Ishikawa (cell line): ENCODE results near the gene GABRR3.

Experiments used
- EGR1 ChIP-seq: IDR thresholded peaks from 2 replicates; pipeline ENCODE4 v1.6.1; 2012
- EP300 ChIP-seq: IDR thresholded peaks from 2 replicates; pipeline ENCODE4 v1.6.1; 2012; ENCODE audit warnings: borderline replicate concordance
- FOXM1 ChIP-seq: IDR thresholded peaks from 2 replicates; pipeline ENCODE4 v1.6.1; 2012; ENCODE audit warnings: low read depth, borderline replicate concordance
- MAX ChIP-seq: IDR thresholded peaks from 2 replicates; pipeline ENCODE4 v1.6.1; 2012
- REST ChIP-seq: IDR thresholded peaks from 2 replicates; pipeline ENCODE4 v1.6.1; 2012; ENCODE audit warnings: low read depth, mild to moderate bottlenecking
- TAF1 ChIP-seq: IDR thresholded peaks from 2 replicates; pipeline ENCODE4 v1.6.1; 2012; ENCODE audit warnings: low read depth, mild to moderate bottlenecking

- TF ChIP-seq REST (no peak), EP300 (no peak), FOXM1 (no peak), EGR1 (no peak), MAX (no peak), TAF1 (no peak)
Observed at GRCh38 chr3:98018301-98018700, 16.8 kb downstream of the GABRR3 start.
